HEK293T (cell line): Measurements from ENCODE around the gene RNF169.

ENCODE experiments used
- ARNT ChIP-seq: fragments of 450-650 bp; IDR thresholded peaks from 2 replicates; pipeline ENCODE4 v1.6.1; 2017; ENCODE audit warnings: mild to moderate bottlenecking
- CTBP1 ChIP-seq: fragments of 450-650 bp; IDR thresholded peaks from 2 replicates; pipeline ENCODE4 v1.6.1; 2016; ENCODE audit warnings: borderline replicate concordance
- ELF4 ChIP-seq: fragments of 450-650 bp; IDR thresholded peaks from 2 replicates; pipeline ENCODE4 v1.6.1; 2017; ENCODE audit warnings: antibody characterized with exemption
- FOXK2 ChIP-seq: fragments of 450-650 bp; IDR thresholded peaks from 2 replicates; pipeline ENCODE4 v1.6.1; 2016; ENCODE audit warnings: mild to moderate bottlenecking
- FOXM1 ChIP-seq: fragments of 450-650 bp; IDR thresholded peaks from 2 replicates; pipeline ENCODE4 v1.6.1; 2017; ENCODE audit warnings: mild to moderate bottlenecking, borderline replicate concordance
- HDGF ChIP-seq: fragments of 450-650 bp; IDR thresholded peaks from 2 replicates; pipeline ENCODE4 v1.6.1; 2017; ENCODE audit warnings: antibody characterized with exemption, borderline replicate concordance
- L3MBTL2 ChIP-seq: fragments of 450-650 bp; conservative IDR thresholded peaks from 2 replicates; pipeline ENCODE4 v1.6.1; 2016; ENCODE audit warnings: mild to moderate bottlenecking
- NFRKB ChIP-seq: fragments of 450-650 bp; IDR thresholded peaks from 2 replicates; pipeline ENCODE4 v1.6.1; 2016; ENCODE audit warnings: mild to moderate bottlenecking, moderate library complexity
- PKNOX1 ChIP-seq: fragments of 450-650 bp; IDR thresholded peaks from 2 replicates; pipeline ENCODE4 v1.6.1; 2016
- SP1 ChIP-seq: fragments of 450-650 bp; IDR thresholded peaks from 2 replicates; pipeline ENCODE4 v1.6.1; 2017
- SUZ12 ChIP-seq: fragments of 450-650 bp; IDR thresholded peaks from 2 replicates; pipeline ENCODE4 v1.6.1; 2016; ENCODE audit warnings: mild to moderate bottlenecking
- TARDBP ChIP-seq: fragments of 450-650 bp; IDR thresholded peaks from 2 replicates; pipeline ENCODE4 v1.6.1; 2016

DNA sequence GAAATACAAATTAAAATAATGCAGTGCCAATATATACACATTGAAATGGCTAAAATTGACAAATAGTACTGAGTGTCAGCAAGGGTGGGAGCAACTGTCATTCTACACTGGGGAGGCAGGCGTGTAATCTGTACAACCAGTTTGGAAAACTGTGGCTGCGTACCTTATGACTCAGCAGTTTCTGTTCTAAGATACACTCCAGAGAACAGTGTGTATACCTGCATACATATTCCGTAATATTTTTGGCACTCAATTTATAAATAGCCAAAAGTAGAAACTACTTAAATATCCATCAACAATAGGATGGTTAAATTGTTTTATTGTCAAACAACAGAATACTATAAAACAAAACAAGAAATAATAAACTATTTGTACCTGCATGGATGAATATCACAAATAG lies 57.6 kb downstream of the RNF169 start:
- no peak for TF ChIP-seq FOXK2
- TF ChIP-seq FOXM1, result no peak
- TF ChIP-seq SP1, result no peak
- no peak for TF ChIP-seq NFRKB
- no peak for TF ChIP-seq CTBP1
- no peak for TF ChIP-seq ARNT
- no peak for TF ChIP-seq L3MBTL2
- TF ChIP-seq TARDBP, result no peak
- no peak for TF ChIP-seq HDGF
- no peak for TF ChIP-seq SUZ12
- no peak for TF ChIP-seq ELF4
- no peak for TF ChIP-seq PKNOX1
